NCI-H2196 (cell line): ENCODE results near the gene BNC2.
"Not testable (repeated sequence)": the region's sequence is repeated elsewhere in the genome, so short reads cannot be mapped to it uniquely, and the experiment has no call there.

Source experiments
- DNase-seq: peaks from one replicate; lab custom pipeline; 2025; ENCODE audit not compliant: unreplicated experiment; lab: John Stamatoyannopoulos, UW

The BNC2 gene

DNA sequence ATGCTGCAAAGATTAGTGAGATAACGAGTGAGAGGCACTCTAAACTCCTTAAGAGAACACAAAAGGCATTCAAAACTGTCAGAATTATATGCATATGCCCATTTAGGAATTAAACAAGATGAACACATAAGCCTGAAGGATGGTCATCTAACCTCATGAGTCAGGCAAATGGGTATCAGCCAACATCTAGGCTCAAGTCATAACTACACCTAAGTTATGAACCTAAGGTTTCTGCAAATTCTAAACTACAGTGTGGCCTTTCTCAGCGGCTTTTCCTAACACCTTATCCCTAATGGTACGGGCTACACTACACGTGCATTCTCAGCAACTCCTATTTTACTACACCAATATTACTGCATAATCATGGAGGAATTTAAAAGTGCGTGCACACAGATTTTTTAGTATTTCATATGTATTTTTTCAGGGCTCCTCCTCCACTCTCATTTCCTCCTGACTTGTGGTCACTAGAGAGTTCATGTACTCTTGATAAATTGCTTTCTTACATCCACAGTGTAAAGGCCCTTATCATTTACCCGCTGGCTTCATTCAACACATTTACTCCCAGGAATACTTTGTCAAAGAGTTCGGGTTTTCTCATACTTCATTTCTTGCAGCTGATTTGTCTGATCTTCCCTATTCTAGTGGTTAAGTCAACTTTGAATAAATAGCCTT lies 316.5 kb downstream of the BNC2 start:
- DNase-seq, result no peak

DNA sequence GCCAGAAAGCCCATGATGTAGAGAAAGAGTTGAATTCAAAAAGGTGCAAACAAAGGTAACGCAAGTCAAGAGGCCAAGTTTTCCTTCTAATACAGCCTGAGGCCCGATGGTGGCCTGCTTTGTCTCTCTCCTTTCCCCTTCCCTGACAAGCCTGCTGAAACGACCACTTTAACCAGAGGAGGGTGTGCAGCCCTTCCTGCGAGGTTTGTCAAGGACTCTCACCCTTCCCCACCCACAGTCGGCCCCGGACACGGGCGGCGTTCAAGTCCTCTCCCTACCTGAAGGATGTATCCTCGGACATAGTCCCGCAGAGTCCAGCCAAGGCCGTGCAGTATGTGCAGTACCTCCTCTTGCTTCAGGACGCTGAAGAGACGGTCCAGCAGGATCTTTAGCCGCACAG lies 318.2 kb downstream of the BNC2 start:
- no peak for DNase-seq

DNA sequence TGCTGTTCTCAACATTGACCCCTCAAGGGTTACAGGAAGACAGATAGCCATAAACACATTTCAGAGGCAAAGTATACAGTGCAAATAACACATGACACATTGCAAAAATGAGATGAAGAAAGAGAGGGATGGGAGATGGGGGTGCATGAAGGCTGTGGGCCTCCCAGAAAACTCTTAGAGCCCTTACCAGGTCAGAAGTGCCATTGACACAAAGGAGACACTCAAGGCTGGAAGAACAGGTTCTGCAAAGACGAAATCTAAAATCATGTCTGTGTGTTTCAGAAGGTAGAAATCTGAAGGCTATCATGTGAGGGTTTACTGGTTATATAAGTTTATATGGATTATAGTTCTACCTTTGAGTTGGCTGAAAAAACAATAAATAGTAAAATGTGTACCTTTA lies 318.8 kb downstream of the BNC2 start:
- DNase-seq, result no peak

DNA sequence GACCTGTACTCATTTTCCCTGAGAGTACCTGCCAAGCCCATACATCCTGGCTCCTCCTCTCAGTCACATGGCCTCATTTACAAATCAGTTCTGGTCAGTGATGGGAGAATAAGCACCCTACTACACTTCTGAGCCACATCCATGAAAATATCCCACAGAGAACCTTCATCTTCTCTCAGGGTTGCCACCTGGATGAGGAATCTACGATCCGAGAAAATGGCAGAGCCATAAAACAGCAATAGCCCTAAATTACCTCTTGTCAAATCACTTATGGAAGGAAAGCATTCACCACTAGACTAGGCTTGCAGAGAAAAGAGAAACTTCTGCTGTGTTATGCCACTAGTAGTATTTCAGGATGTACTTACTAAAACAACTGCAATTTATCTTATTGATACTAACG lies 324.8 kb downstream of the BNC2 start:
- DNase-seq, result no peak

DNA sequence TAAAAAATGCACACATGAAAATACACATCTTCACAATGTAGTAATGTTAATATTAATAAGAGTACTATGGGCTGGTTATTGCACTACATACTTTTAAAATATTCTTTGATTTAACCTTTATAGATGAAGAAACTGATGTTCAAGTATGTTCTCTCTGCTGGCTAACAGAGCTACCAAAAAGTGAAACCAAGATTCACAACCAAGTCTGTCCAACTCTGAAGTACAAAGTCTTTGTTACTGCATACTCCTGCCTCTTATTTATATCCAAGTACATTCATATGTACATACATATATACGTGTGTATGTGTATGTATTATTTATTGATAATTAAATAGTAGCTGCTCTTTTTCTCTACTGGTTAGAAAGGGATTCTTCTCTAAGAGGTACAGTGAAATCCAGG lies 325.6 kb downstream of the BNC2 start:
- no peak for DNase-seq

DNA sequence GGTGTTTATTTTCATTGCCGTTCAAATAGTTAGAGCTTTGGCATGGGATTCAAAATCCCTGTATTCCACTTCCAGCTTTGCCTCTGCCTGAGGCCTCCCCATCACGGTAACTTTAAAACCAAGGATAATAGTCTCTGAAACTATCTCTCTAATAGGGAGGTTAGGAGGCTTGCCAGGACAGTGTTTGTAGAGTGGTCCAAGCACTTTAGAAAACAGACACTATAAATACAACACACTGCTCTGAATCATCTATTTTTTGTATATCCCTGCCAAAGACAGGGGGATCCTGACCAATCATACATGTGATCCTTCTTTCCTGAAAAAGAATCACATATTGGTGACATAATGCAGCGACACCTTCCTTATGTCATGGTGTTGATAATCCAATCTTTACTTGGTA lies 326.8 kb downstream of the BNC2 start:
- no peak for DNase-seq

DNA sequence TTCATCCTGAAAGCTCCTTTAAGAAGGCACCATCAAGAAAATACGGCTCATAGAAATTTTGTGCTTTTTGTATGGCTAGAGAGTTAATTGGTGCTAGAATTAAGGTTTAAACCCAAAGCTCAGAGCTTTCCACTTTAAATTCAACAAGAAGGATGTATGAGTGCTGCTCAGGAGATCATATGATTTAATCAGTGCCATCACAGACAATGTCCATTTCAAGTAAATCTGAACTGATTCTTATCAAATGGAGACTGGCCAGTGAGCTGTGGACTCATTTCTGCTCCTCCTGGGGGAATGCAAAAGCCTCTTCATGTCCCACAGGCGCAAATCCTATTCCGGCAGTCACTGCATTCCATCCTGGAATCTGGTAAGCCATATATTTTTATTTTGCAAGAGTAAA lies 327.2 kb downstream of the BNC2 start:
- DNase-seq, result no peak

DNA sequence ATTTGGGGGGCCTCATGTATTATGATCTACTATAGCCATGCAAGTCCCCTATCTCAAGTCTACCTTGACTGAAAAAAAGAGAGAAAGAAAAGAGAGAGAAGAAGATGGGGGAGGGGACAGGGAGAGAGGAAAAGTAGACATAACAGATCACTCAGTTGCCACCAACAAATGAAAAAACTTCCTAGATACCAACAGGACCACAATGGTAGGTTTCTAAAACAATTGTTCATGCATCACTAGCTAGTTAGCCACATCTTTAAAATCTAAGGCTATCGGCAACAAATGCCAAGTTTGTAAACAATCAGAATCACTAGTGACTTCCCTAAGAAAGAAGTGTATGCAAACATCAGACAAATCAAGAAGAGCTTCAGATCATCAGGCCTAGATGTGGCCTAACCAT lies 328.2 kb downstream of the BNC2 start:
- DNase-seq, result no peak

DNA sequence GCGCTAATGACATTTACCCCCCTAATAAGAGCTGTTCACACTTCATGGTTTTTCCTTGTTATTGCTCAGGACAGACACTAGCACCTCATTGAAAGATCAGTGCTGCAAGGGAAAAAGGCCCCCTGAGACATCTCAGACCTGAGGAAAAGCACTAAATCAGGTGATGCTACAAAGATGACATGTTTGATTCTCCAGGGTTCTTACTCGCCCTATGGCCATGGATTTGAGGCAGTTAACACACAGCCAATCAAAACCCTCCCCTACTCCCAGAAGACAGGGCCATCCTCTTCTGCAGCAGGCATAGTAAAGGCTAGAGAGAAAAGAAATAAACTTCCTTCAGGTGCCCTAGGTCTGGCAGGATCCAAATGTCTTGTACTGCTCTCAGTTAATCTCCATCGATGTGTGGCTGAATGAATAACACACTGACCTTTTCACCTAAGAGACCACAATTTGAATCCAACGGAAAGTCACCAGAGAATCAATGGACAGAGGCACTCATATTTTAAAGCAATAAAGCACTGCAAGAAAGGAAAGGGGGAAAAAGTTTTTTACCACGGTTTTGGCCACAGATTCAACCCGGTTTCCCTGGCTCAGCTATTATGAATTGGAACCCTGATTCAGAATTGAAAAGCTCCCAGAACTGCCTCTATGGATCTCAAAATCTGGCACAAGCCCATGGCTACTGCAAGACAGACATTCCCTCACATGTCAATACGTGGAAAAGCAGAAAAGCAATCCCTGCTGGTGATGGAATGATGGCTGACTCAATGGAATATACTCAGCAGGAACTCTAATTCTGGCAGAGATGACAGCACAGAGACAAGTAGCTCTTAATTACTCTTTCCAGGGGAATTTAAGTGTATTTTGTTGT lies 329.5 kb downstream of the BNC2 start:
- no peak for DNase-seq

DNA sequence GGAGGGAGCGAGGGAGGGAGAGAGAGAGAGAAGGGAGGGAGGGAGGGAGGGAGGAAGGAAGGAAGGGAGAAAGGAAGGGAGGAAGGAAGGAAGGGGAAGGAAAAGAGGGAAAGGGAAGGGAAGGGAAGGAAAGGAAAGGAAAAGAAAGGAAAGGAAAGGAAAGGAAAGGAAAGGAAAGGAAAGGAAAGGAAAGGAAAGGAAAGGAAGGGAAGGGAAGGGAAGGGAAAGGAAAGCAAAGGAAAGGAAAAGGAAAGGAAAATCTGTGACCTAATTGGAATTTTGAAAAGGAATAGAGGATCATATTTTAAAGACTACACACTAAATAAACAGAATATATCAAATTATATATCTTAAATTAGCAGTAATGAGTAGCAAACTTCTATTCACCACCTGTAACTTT lies 330.8 kb downstream of the BNC2 start:
- DNase-seq, result not testable (repeated sequence)

DNA sequence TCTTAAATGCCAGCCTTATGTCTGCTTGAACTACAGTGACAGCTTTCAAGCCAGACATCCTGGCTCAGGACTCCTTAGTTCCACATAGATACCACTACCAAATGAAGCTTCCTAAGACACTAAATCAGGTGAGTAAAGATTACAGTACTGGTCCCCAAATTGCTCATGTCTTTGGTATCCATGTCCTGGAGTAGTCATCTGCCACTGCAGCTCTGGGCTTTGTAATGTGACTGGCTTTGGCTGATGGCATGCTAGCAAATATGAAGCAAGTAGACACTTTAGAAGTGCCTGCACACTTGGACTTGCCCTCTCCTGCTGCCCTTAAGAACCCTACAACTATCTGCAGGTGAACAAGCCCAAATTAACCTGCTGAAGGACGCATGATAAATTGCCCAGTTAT lies 334.9 kb downstream of the BNC2 start:
- no peak for DNase-seq

DNA sequence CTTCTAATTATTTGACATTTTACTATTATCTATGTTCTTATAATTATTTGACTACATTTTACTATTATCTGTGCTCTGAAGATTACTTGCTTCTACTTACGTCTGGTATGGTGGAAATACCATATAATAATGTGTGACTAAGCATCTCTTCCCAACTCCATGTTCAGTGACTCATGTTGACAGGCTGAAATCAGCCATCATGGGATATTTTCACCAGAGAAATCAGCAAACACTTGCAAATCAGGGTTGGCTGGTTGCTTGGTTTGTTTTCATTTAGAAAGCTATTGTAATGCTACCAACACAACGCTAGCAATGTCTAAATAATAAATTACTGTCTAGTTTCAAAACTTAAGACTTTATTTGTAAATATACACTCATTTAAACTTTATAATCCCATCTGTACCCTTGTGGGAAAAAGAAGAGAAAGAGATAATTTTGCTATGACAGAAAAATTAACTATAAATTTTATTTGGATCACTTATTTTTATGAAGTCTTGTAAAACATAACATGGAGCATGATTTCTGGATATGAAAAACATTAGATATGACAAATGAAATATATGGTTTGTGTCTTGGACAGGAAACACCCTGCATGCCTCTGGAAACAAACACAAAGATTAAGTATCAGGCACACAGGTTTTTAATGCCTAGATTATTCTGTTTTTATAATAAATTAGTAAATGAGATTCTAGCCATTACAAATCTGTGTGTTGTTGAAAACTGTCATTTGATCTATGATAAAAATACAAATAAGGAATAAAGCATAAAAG lies 337.6 kb downstream of the BNC2 start:
- no peak for DNase-seq

DNA sequence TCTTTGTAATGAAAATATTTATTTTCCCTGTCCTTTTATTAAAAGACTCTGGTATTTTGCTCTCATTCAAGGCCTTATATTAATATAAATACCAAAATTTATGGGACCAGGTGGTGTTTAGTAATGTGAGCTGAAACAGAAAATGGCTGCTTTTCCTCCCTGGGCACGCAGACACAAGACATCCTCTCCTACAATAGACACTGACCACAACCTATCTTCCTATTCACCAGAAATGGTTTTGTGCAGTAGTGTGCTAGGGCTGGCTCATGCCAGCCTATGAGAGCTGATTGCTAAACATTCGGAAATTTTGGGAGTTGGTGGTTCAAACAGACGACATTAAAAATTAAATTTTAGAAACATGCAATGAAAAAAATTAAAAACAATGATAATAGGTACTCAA lies 338.2 kb downstream of the BNC2 start:
- DNase-seq, result no peak

DNA sequence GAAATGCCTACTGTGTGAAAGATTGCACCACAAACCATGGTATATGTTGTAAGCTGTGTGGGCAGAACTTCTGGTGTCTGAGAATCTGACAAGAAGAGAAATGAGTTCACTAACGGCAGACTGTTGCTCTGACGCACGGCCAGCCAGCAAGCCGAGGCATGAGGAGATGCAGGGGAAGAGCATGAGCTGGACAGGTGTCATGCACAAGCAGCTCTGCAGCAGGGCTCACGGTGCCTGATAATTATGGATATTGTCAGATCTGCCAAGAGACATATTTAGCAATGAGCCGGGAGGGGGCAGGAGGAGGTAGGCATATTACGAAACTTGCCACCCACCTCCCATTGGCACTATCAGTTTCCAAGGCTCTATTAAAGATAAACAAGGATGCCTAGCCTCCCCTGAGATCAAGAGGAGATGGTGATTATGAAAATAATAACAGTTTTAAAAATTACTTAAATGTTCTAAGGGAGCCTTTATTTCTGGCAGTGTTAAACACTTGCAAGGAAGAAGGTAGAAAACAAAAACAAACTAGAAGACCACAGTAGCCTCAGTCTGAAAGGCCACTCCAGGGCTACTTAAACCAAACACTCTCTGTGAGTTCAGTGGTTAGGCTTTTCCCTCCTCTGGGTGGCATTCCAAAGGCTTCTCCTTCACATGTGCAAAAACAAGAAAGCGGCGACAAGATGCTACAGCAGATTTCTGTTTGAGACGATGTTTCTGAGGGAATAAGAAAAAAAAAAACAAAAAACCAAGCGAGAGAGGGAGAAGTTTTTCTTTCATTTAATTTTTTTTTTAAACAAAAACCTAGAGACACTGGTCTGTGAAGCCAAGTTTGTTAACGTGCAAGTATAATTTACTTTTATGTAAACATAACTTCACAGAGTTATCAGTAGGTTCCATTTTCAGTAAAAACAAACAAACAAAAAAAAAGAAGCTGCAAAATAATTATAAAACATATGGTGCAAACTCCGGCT lies 339.5 kb downstream of the BNC2 start:
- peak; percentile 56 for DNase-seq

DNA sequence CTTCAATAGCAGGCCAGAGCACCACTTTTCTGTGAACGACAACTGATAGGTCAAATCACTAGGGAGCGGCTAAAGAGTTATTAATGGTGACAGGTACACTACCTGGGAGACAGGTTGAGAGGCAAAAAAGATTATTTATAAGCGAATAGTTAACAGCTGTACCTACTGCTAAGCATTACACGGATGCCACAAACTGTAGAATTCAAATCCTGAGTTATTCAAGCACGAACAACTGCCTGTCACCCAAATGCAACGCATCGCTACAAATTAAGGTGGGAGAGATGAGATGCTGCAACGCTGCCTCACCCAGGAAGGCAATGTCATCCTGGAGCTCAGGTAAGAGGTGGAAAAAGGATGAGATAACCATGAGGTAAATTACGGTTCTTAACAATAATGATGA lies 342.9 kb downstream of the BNC2 start:
- no peak for DNase-seq

DNA sequence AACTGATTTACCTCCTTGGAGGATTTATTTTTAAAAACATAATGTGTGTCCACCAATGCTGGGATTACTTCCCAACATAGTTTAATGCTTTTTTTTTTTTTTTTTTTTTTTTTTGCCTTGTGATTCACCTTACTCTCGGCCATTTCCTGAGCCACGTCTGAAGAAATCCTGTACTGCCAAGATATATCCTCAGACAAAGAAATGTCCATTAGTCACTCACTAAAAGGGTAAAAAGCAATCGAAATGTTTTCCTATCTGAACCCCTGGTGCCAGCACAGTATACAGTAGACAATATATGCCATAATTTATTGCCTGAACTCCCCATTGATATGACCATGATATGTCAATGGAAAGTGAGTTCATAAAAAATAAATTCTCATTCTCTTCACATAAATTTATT lies 344.1 kb downstream of the BNC2 start:
- no peak for DNase-seq

DNA sequence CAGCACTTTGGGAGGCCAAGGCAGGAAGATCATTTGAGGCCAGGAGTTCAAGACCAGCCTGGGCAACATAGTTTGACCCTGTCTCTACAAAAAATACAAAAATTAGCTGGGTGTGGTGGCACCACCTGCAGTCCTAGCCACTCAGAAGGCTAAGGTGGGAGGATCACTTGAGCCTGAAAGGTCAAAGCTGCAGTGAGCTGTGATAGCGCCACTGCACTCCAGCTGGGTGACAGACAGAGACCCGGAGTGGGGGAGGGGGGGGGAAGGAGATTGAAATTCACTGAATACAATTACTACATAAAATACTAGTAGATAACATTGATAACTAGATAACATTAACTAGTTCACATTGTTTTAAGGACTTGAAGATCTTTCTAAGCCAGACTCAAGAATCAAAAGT lies 345.6 kb downstream of the BNC2 start:
- DNase-seq, result no peak

DNA sequence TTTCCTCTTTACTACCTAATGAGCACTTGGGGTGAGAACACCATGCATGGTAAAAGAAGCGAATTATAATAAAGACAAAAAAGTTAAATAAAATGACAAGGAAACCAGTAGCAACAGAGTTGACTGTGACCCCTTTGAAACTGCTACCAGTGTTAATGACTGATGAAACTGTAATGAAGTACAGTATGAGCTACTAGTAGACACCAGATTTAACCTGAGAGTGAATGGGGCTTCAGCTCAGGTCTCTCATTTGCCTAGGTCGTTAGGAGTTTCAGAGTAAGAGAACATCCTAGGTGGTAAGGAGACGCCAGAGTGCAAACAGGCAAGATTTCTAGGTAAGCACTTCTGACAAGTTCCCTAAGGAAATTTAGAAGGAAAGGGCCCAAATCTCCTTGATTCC lies 346.4 kb downstream of the BNC2 start:
- DNase-seq, result no peak

DNA sequence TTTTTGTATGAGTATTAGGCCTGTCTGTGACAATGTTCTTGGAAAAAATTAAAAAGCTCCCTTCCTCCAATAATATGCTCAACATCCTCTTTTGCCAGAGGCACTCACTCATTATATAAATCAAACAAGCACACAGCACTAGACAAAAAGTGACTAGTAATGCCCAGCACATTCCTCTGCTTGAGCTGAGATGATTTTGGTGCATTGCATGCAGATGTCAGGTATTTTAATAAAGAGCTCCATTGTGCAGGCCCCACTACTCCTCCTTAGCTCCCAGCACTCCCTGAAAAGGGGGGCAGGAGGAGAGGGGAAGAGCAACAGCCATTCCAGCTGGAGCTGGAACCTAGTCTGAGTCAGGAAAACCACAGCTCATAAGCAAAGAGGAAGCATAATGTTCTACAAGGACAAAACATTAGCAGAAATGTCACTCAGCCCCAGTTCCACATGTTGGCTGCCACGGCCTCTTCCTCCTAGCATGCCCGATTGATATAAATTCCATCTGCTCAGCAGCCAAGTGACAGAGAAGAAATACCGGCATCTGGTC lies 348.5 kb downstream of the BNC2 start:
- no peak for DNase-seq

DNA sequence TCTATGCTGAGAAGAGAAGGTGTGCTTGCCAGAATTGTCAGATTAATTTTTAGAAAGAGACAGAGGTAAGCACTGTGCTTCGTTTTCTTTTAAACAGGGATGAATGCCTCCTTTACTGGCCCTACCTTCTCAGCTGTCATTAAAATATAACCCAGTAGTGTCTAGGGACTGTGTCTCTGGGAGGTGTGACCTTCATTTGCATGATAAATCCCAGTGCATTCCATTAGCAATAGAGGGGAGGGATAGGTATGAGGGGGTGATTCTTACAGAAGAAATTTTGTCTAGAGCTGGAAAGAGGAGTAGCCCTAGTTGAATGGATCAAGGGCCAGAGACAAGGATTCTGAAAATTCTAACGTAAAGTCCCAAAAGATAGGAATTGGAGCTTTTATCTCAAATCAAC lies 351.5 kb downstream of the BNC2 start:
- no peak for DNase-seq

DNA sequence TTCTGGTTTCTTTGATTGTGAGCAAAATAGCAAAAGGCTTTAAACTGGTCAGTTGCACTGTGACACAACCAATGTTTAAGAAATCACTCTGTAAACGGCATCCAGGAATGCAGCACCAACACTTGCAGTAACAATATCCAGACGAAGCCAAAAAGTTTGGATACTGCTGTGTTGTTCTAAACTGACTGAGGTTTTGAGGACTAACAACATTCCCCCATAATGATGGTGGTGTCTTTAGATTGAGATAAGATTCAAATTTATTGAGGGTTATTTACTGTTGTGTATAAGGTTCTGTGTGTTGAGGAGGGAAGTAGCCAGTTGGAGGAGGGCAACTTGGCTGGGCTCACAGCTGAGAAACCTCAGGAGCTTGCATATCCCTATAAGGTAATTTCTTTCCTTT lies 353.6 kb downstream of the BNC2 start:
- no peak for DNase-seq
